IPS DF 6.9 (cell line): ENCODE measurements around the gene CADM4.
"Not testable (repeated sequence)": the region's sequence is repeated elsewhere in the genome, so short reads cannot be mapped to it uniquely, and the experiment has no call there.

Experiments
- DNase-seq: peaks from one replicate; pipeline ENCODE4 v3.0.0-alpha.2; 2013; ENCODE audit warnings: low read depth, low spot score
- H3K27ac ChIP-seq: one replicate; pipeline ENCODE4 v1.5.1; 2013; ENCODE audit warnings: low read length, control low read depth
- H3K27me3 ChIP-seq: 2 replicates; pipeline ENCODE4 v1.6.1; 2013; ENCODE audit warnings: mild to moderate bottlenecking, low read length; ENCODE audit not compliant: control insufficient read depth, insufficient read depth
- H3K36me3 ChIP-seq: 2 replicates; pipeline ENCODE4 v1.6.1; 2013; ENCODE audit warnings: low read length; ENCODE audit not compliant: control insufficient read depth, insufficient read depth
- H3K4me1 ChIP-seq: 2 replicates; pipeline ENCODE4 v1.6.1; 2013; ENCODE audit warnings: low read length; ENCODE audit not compliant: control insufficient read depth, insufficient read depth
- H3K4me3 ChIP-seq: 2 replicates; pipeline ENCODE4 v1.5.1; 2013; ENCODE audit warnings: mild to moderate bottlenecking, low read length
- H3K9me3 ChIP-seq: 2 replicates; pipeline ENCODE4 v1.6.1; 2013; ENCODE audit warnings: low read length, inconsistent platforms; ENCODE audit not compliant: control insufficient read depth, insufficient read depth
- WGBS: extraction: QIAGEN DNeasy Blood & Tissue Kit; methylation state at CpG from one replicate; pipeline ENCODE4 v1.1.7; 2013; ENCODE audit warnings: mixed read lengths, missing lambda C conversion rate; ENCODE audit not compliant: insufficient read length, insufficient coverage; 5-methylcytosine and 5-hydroxymethylcytosine counted together

The CADM4 gene, protein sequence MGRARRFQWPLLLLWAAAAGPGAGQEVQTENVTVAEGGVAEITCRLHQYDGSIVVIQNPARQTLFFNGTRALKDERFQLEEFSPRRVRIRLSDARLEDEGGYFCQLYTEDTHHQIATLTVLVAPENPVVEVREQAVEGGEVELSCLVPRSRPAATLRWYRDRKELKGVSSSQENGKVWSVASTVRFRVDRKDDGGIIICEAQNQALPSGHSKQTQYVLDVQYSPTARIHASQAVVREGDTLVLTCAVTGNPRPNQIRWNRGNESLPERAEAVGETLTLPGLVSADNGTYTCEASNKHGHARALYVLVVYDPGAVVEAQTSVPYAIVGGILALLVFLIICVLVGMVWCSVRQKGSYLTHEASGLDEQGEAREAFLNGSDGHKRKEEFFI

DNA sequence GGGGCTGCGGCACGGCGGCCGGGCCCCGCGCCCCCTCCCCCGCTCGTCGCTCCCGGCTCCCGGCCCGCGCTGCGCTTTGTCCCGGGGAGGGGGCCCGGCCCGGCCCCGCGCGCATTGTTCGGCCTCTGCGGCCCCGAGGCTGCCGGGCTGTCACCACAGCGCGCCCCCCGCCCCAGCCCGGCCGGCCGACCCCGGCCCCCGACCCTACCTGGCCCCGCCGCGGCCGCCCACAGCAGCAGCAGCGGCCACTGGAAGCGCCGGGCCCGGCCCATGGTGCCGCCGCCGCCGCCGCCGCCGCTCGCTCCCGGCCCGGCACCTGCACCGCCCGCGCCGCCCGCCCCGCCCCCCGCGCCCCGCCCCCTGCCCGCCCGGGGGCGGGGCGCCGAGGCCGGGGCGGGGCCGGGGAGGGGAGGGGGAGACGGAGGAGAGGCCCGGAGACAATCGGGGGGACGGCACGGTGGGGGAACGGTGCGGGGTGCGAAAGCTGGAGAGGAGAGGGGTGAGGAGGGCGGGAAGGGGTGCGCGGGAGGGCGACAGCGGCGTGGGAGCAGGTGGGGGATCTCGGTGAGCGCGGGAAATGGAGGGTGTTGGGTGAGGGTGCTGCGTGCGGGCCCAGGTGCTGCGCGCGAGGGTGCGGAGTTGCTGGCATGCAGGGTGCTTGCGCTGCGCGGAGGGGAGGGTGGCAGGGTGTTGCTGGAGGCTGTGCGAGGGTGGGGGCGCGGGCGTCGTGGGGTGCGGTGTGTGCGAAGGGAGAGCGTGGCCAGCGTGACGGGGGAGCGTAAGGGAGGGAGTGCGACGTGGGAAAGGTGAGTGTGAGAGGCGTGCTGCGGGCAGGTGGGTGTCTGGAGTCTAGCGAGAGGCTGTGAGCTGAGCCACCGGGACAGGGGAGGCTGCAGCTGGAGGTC is at the start of gene CADM4:
Gene CADM4 (minus strand): TSS at position 332 of the 905 bp plus-strand sequence. CDS start 60 bp downstream, at position 272.
- H3K36me3 ChIP-seq = no peaks in the 10 kb centered on the region
- H3K9me3 ChIP-seq = no peaks in the 10 kb centered on the region
- H3K27me3 ChIP-seq = peaks cover 9% of the 10 kb centered on the region
- no peak for DNase-seq
- no CpG with 5 or more reads among the region's 110 CpGs for WGBS
- H3K27ac ChIP-seq = no peak within 1 kb of the TSS
- peak within 1 kb of the TSS; percentile 74 for H3K4me3 ChIP-seq
- peaks cover 3% of the 10 kb centered on the region for H3K4me1 ChIP-seq

DNA sequence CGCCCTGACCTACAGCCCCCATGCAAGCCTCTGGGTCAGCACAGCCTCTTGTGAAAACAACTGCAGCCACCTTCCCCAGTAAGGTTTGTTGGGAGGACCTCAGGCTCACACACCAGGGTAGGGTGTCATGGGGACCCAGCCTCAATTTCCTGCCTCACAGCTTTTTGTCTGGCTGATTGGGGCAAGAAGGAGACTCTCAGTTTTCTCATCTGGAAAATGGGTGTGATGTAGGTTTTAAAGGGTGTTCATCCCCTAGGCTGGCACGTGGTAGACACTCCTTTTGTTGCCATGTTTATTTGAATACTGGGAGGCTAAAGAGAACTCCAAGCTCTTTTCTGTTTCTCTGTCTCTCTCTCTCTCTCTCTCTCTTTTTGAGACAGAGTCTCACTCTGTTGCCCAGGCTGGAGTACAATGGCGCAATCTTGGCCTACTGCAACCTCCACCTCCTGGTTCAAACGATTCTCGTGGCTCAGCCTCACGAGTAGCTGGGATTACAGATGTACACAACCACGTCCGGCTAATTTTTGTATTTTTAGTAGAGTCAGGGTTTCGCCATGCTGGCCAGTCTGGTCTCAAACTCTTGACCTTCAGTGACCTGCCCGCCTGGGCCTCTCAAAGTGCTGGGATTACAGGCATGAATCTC is 48.5 kb upstream of the CADM4 start:
- Histone ChIP-seq H3K4me1 (no peaks in the 10 kb centered on the region), H3K27me3 (no peaks in the 10 kb centered on the region), H3K4me3 (no peak overlapping the region), H3K36me3 (no peaks in the 10 kb centered on the region), H3K27ac (no peak overlapping the region), H3K9me3 (no peaks in the 10 kb centered on the region)
- DNase-seq = no peak
- WGBS = no CpG with 5 or more reads among the region's 10 CpGs

DNA sequence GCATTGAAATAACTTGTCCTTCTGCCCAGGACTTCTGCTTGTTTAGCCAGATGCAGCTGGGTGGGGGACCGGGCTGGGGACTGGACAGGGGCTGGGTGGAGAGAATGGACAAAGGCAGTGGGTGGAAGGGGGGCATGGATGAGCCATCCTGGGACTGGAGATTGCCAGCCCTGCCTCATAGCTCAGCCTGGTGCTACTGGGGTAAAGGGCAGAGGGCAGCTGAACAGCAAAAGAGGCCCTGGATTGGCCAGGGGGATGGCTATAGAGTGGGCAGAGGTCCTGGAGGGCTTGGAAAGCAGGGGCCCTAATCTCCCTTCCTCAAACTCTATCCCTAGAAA is 48.0 kb upstream of the CADM4 start:
- no peaks in the 10 kb centered on the region for H3K9me3 ChIP-seq
- no peaks in the 10 kb centered on the region for H3K27me3 ChIP-seq
- H3K27ac ChIP-seq = no peak overlapping the region
- WGBS = no CpG with 5 or more reads among the region's 1 CpG
- no peaks in the 10 kb centered on the region for H3K4me1 ChIP-seq
- no peak for DNase-seq
- H3K36me3 ChIP-seq = no peaks in the 10 kb centered on the region
- H3K4me3 ChIP-seq = no peak overlapping the region

DNA sequence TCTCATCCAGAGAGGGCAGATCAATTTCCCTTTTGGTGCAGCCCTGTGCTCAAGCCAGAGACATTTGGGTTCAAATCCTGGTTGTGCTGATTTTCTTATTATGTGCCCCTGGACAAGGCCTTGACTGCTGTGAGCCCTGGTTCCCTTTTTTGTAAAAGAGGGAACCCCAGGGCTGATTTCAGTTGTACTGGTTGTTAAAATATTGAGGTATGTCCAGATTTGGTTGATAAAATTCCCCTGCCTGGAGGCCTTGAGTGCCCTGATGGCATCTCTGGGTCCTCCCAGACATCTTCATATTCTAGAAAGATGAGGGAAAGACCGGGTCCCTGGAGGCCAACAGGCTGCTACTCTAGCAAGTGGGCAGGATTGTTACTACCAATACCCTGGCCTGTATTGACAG is 44.7 kb upstream of the CADM4 start:
- Histone ChIP-seq H3K4me3 (no peak overlapping the region), H3K9me3 (no peaks in the 10 kb centered on the region), H3K27me3 (no peaks in the 10 kb centered on the region), H3K36me3 (no peaks in the 10 kb centered on the region), H3K27ac (no peak overlapping the region), H3K4me1 (no peaks in the 10 kb centered on the region)
- no peak for DNase-seq
- no CpG with 5 or more reads among the region's 1 CpG for WGBS

DNA sequence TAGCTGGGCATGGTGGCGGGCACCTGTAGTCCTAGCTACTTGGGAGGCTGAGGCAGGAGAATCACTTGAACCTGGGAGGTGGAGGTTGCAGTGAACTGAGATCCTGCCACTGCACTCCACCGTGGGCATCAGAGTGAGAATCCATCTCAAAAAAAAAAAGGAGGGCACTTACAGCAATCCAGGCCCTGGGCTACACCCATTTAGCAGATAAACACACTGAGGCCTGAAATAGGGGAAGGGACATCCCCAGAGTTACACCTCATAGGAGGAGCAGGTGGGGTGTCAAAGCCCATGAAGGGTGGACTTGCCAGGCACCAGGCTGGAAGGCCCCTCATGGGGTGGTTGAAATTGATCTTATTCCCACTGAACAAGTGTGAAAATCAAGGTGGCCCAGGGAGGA is 44.3 kb upstream of the CADM4 start:
- no peaks in the 10 kb centered on the region for H3K9me3 ChIP-seq
- no peak for DNase-seq
- no peak overlapping the region for H3K27ac ChIP-seq
- no peaks in the 10 kb centered on the region for H3K27me3 ChIP-seq
- H3K4me1 ChIP-seq = no peaks in the 10 kb centered on the region
- H3K36me3 ChIP-seq = no peaks in the 10 kb centered on the region
- no CpG with 5 or more reads among the region's 2 CpGs for WGBS
- H3K4me3 ChIP-seq = no peak overlapping the region

DNA sequence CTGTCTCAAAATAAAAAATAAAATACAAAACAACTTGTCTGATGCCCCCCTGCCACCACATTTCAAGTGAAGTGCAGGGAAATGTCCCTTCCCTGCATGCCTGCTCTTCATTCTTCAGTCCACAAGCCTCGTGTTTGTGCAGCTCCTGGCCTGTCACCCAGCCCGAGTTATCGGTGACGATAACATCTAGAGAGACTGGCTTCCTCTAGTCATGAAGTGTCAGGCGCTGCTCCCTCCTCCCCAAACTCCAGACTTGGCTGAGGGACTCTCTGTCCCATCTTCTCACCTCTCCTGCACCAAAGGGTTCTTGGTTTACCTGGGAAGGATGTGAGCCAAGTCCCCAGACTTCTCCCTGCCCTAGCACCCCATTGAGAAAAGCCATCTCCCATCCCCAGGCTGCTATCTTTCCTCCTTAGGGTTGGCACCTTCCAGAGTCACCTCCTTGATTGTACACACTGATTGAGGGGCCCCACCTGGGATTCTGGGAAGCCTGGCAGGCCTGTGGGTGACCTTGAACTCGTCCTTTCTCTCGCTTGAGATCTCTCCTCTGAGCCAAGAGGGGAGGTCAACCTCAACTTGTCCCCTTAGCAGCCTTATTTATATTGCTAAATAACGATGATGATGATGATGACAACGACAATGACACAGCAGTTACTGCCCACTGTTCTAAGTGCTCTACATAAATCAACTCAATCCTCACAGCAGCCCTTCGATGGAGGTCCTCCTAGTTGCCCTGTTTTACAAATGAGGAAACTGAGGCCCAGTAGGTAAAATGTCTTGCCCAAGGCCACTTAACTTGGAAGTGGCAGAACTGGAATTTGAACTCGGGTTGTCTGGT is 43.4 kb upstream of the CADM4 start:
- Histone ChIP-seq H3K36me3 (no peaks in the 10 kb centered on the region), H3K9me3 (no peaks in the 10 kb centered on the region), H3K27ac (no peak overlapping the region), H3K4me3 (no peak overlapping the region), H3K4me1 (no peaks in the 10 kb centered on the region), H3K27me3 (no peaks in the 10 kb centered on the region)
- WGBS = no CpG with 5 or more reads among the region's 11 CpGs
- DNase-seq = no peak

DNA sequence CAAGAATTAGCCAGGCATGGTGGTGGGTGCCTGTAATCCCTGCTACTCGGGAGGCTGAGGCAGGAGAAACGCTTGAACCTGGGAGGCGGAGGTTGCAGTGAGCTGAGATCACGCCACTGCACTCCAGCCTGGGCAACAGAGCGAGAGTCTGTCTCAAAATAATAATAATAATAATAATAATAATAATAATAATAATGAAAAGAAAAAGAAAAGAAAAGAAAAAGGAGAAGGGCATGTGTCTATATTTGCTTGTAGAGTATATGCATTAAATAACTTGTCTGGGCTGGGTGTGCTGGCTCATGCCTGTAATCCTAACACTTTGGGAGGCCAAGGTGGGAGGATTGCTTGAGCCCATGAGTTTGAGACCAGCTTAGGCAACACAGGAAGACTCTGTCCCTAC is 42.6 kb upstream of the CADM4 start:
- WGBS = no CpG with 5 or more reads among the region's 5 CpGs
- H3K4me1 ChIP-seq, H3K4me3 ChIP-seq, H3K9me3 ChIP-seq, H3K27me3 ChIP-seq, DNase-seq, H3K36me3 ChIP-seq, H3K27ac ChIP-seq: not testable (repeated sequence)

DNA sequence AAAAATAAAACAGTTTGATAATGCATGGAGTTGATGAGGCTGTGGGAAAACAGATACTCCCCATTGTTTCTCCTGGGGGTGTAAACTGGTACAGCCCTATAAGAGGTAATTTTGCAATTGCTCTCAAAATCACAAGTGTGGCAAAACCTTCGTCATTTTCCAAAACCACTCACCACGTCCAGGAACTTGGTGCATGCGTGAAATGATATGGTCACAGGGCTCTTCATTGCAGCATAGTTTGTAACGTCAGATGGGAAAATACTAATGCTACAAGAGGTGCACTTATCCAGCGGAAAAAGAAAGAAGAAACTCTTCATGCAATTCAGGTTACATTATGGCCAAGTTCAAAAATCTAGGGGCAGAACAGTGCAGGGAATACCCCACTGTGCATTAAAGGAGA is 42.2 kb upstream of the CADM4 start:
- Histone ChIP-seq H3K9me3 (no peaks in the 10 kb centered on the region), H3K4me1 (no peaks in the 10 kb centered on the region), H3K4me3 (no peak overlapping the region), H3K27ac (no peak overlapping the region), H3K36me3 (no peaks in the 10 kb centered on the region), H3K27me3 (no peaks in the 10 kb centered on the region)
- DNase-seq = no peak
- WGBS = no CpG with 5 or more reads among the region's 5 CpGs

DNA sequence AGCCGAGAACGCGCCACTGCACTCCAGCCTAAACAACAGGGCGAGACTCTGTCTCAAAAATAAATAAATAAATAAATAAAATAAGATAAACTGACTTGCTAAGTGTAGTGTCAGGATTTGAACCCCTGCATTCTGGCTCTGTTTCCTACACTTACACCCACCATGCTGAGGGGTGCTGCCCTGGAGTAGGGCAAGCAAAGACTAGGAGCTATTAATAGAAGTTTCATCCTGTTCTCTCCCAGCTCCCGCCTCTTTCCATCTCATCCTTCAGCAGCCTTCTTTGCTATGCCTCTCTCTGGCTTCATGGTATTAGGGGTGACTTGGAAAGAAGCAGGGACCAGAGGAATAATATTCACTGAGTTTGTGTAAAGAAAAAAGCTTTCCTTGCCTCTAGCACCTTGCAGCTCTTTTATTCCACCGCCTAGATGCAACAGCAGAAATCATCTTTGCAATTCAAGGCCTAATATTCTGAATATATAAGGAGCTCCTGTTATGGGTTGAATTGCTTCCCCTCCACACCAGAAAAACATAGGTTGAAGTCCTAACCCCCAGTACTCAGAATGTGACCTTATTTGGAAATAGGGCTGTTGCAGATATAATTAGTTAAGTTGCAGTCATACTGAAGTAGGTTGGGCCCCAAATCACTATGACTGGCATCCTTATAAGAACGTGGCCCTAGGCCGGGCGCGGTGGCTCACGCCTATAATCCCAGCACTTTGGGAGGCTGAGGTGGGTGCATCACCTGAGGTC is 39.0 kb upstream of the CADM4 start:
- no peaks in the 10 kb centered on the region for H3K36me3 ChIP-seq
- no peak overlapping the region for H3K4me3 ChIP-seq
- no peaks in the 10 kb centered on the region for H3K9me3 ChIP-seq
- no peaks in the 10 kb centered on the region for H3K4me1 ChIP-seq
- H3K27ac ChIP-seq = no peak overlapping the region
- WGBS = no CpG with 5 or more reads among the region's 11 CpGs
- no peak for DNase-seq
- no peaks in the 10 kb centered on the region for H3K27me3 ChIP-seq
